HepG2 (cell line): Measurements from ENCODE around the gene FBP1. TPM values are rescaled to one million over a fixed set of nuclear protein-coding genes. Genes with fewer than 3 reads are reported as not detected.
A peak's percentile ranks its signal among the peaks of the same experiment; 100 is the strongest.

ENCODE experiments used
- ELF1 ChIP-seq: sonication (generic); formaldehyde crosslinking; IDR thresholded peaks from 2 replicates; pipeline ENCODE4 v1.4.0; 2020; ENCODE audit warnings: missing genetic modification reagents
- MYNN ChIP-seq: sonication (generic); formaldehyde crosslinking; IDR thresholded peaks from 2 replicates; pipeline ENCODE4 v1.4.0; 2020; ENCODE audit warnings: mild to moderate bottlenecking, low read depth, missing genetic modification reagents
- NONO ChIP-seq, 2 experiments: fragments of 450-650 bp in 1 of 2; sonication (generic) in 1 of 2; formaldehyde crosslinking in 1 of 2; IDR thresholded peaks in 1 of 2; conservative IDR thresholded peaks in 1 of 2; 2 replicates each; pipeline versions ENCODE4 v1.6.1 to v1.8.0; 2017 to 2022; ENCODE audit warnings: mild to moderate bottlenecking in 1 of 2, missing genetic modification reagents in 1 of 2, moderate library complexity in 1 of 2
- PHF5A ChIP-seq: IDR thresholded peaks from one replicate; pipeline ENCODE4 v1.6.1; 2018; ENCODE audit warnings: low read depth, missing genetic modification reagents; ENCODE audit not compliant: unreplicated experiment
- SOX5 ChIP-seq: IDR thresholded peaks from 2 replicates; pipeline ENCODE4 v1.6.1; 2016; ENCODE audit warnings: borderline replicate concordance
- SRSF1 ChIP-seq: fragments of 200-400 bp; formaldehyde crosslinking; optimal IDR thresholded peaks from 2 replicates; pipeline ENCODE3; 2017; ENCODE audit warnings: mild to moderate bottlenecking, low read depth, low read length, moderate library complexity
- SYNCRIP ChIP-seq: fragments of 200-400 bp; formaldehyde crosslinking; IDR thresholded peaks from 2 replicates; pipeline ENCODE4 v1.6.1; 2018; ENCODE audit warnings: mild to moderate bottlenecking, low read depth, low read length; ENCODE audit not compliant: insufficient read depth
- ZFP37 ChIP-seq: sonication (generic); formaldehyde crosslinking; IDR thresholded peaks from 2 replicates; pipeline ENCODE4 v1.4.0; 2020; ENCODE audit warnings: missing genetic modification reagents, borderline replicate concordance
- ZFP62 ChIP-seq: sonication (generic); formaldehyde crosslinking; IDR thresholded peaks from 2 replicates; pipeline ENCODE4 v1.4.0; 2020; ENCODE audit warnings: missing genetic modification reagents
- ZNF234 ChIP-seq: sonication (generic); formaldehyde crosslinking; conservative IDR thresholded peaks from 2 replicates; pipeline ENCODE4 v1.5.1; 2020; ENCODE audit warnings: mild to moderate bottlenecking, missing genetic modification reagents
- ZNF446 ChIP-seq: sonication (generic); formaldehyde crosslinking; IDR thresholded peaks from 2 replicates; pipeline ENCODE4 v1.5.0; 2020; ENCODE audit warnings: mild to moderate bottlenecking, missing genetic modification reagents
- ZSCAN31 ChIP-seq: sonication (generic); formaldehyde crosslinking; IDR thresholded peaks from 2 replicates; pipeline ENCODE4 v1.5.0; 2020; ENCODE audit warnings: low read depth, mild to moderate bottlenecking, missing genetic modification reagents
- polyA plus RNA-seq, 8 experiments: library from polyadenylated mRNA; depleted of rRNA in 3 of 8; stranded (reverse) in 7 of 8; unstranded in 1 of 8; fragments of >200 nt; fragmentation: Illumina TruSeq in 4 of 8; extraction: Trizol in 4 of 8; gene quantifications; 2 replicates each; pipeline versions ENCODE4 v1.2.1 to v1.2.3, GENCODE V29; 2011 to 2016; ENCODE audit warnings: low read depth in 4 of 8, missing spikeins in 1 of 8, mixed read lengths in 1 of 8; ENCODE audit not compliant: insufficient read depth in 1 of 8
- total RNA-seq, 5 experiments: library from RNA; depleted of rRNA; stranded (reverse); fragments of >200 nt; fragmentation: Illumina TruSeq; extraction: Trizol; gene quantifications; 2 replicates each; pipeline ENCODE4 v1.2.3, GENCODE V29; 2016; ENCODE audit warnings: low read depth in 1 of 5
- TF ChIP-seq, protein P1 (sequence below): sonication (generic); formaldehyde crosslinking; IDR thresholded peaks from 2 replicates; pipeline ENCODE4 v1.4.0; 2020; ENCODE audit warnings: missing genetic modification reagents
- TF ChIP-seq, protein P2 (sequence below): sonication (generic); formaldehyde crosslinking; IDR thresholded peaks from one replicate; pipeline ENCODE4 v1.5.1; 2020; ENCODE audit warnings: mild to moderate bottlenecking, missing genetic modification reagents; ENCODE audit errors: not compliant biosample characterization
- TF ChIP-seq, protein P3 (sequence below): sonication (generic); formaldehyde crosslinking; IDR thresholded peaks from 2 replicates; pipeline ENCODE4 v1.5.0; 2020; ENCODE audit warnings: mild to moderate bottlenecking, missing genetic modification reagents

FBP1 gene
- total and polyA plus RNA-seq, 2 of the 13 experiments (the other 11 are each of a cell fraction or from before 2014, with no cell fraction given): 0.29 to 0.53 TPM

DNA sequence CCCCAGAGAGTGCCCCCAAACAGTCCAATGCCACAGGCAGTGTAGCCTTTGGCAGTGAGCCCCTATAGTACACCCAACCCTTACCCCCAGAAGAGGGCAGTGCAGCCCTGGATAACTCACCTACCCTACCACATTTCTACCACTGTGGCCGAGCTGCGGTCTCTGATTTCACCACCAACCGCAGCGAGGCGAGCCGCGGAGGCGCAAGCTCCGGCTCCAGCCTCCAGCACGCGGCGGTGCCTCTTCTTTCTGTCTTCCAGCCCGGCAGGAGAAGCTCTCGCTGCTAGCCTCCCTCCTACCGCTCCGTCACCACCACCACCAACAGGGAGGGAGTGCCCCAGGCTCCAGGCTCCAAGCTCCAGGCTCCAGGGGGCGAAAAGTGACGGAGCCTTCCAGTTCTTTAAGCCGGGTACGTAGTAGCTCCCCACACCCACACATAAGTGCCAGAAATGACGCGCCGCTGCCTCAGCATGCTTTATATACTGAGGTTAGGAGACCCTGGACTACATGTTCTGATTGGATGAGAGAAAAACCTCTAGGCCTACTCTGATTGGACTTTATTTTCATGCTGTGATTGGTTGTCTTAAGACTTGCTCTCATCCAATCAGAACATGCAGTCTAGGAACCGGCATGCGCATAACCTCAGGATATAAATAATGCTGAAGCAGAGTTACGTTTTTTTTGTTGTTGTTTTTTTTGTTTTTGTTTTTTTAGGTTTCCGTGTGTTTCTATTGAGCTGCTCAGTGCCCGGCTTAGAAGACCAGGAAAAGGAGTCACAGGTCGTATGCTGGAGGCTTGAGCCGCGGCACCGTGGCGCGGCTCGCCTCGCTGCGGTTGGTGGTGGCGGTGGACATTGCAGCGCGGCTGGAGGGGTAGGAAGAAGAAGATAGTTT is 84.6 kb downstream of the FBP1 start, which contains the start of gene PCAT7 (continued):
- TF ChIP-seq, protein P1, sequence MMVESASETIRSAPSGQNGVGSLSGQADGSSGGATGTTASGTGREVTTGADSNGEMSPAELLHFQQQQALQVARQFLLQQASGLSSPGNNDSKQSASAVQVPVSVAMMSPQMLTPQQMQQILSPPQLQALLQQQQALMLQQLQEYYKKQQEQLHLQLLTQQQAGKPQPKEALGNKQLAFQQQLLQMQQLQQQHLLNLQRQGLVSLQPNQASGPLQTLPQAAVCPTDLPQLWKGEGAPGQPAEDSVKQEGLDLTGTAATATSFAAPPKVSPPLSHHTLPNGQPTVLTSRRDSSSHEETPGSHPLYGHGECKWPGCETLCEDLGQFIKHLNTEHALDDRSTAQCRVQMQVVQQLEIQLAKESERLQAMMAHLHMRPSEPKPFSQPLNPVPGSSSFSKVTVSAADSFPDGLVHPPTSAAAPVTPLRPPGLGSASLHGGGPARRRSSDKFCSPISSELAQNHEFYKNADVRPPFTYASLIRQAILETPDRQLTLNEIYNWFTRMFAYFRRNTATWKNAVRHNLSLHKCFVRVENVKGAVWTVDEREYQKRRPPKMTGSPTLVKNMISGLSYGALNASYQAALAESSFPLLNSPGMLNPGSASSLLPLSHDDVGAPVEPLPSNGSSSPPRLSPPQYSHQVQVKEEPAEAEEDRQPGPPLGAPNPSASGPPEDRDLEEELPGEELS (CRISPR knock-in tag): no peak
- TF ChIP-seq NONO (IDR thresholded peaks at IDR 0.05): no peak
- no peak for TF ChIP-seq NONO (CRISPR knock-in tag; conservative IDR thresholded peaks at IDR 0.05)
- no peak for TF ChIP-seq PHF5A (CRISPR knock-in tag)
- no peak for TF ChIP-seq SRSF1
- TF ChIP-seq, protein P2, sequence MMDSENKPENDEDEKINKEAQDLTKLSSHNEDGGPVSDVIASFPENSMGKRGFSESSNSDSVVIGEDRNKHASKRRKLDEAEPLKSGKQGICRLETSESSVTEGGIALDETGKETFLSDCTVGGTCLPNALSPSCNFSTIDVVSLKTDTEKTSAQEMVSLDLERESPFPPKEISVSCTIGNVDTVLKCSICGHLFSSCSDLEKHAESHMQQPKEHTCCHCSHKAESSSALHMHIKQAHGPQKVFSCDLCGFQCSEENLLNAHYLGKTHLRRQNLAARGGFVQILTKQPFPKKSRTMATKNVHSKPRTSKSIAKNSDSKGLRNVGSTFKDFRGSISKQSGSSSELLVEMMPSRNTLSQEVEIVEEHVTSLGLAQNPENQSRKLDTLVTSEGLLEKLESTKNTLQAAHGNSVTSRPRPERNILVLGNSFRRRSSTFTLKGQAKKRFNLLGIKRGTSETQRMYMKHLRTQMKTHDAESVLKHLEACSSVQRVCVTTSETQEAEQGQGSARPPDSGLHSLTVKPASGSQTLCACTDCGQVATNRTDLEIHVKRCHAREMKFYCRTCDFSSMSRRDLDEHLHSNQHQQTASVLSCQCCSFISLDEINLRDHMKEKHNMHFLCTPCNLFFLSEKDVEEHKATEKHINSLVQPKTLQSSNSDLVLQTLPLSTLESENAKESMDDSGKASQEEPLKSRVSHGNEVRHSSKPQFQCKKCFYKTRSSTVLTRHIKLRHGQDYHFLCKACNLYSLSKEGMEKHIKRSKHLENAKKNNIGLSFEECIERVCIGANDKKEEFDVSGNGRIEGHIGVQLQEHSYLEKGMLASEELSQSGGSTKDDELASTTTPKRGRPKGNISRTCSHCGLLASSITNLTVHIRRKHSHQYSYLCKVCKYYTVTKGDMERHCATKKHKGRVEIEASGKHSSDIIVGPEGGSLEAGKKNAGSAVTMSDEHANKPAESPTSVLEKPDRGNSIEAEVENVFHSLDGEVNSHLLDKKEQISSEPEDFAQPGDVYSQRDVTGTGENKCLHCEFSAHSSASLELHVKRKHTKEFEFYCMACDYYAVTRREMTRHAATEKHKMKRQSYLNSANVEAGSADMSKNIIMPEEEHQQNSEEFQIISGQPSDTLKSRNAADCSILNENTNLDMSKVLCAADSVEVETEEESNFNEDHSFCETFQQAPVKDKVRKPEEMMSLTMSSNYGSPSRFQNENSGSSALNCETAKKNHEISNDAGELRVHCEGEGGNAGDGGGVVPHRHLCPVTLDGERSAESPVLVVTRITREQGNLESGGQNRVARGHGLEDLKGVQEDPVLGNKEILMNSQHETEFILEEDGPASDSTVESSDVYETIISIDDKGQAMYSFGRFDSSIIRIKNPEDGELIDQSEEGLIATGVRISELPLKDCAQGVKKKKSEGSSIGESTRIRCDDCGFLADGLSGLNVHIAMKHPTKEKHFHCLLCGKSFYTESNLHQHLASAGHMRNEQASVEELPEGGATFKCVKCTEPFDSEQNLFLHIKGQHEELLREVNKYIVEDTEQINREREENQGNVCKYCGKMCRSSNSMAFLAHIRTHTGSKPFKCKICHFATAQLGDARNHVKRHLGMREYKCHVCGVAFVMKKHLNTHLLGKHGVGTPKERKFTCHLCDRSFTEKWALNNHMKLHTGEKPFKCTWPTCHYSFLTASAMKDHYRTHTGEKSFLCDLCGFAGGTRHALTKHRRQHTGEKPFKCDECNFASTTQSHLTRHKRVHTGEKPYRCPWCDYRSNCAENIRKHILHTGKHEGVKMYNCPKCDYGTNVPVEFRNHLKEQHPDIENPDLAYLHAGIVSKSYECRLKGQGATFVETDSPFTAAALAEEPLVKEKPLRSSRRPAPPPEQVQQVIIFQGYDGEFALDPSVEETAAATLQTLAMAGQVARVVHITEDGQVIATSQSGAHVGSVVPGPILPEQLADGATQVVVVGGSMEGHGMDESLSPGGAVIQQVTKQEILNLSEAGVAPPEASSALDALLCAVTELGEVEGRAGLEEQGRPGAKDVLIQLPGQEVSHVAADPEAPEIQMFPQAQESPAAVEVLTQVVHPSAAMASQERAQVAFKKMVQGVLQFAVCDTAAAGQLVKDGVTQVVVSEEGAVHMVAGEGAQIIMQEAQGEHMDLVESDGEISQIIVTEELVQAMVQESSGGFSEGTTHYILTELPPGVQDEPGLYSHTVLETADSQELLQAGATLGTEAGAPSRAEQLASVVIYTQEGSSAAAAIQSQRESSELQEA: no peak
- TF ChIP-seq ELF1 (CRISPR knock-in tag): peak; percentile 9; the same call in 1 of the 2 replicates
- TF ChIP-seq ZFP37: no peak
- TF ChIP-seq, protein P3, sequence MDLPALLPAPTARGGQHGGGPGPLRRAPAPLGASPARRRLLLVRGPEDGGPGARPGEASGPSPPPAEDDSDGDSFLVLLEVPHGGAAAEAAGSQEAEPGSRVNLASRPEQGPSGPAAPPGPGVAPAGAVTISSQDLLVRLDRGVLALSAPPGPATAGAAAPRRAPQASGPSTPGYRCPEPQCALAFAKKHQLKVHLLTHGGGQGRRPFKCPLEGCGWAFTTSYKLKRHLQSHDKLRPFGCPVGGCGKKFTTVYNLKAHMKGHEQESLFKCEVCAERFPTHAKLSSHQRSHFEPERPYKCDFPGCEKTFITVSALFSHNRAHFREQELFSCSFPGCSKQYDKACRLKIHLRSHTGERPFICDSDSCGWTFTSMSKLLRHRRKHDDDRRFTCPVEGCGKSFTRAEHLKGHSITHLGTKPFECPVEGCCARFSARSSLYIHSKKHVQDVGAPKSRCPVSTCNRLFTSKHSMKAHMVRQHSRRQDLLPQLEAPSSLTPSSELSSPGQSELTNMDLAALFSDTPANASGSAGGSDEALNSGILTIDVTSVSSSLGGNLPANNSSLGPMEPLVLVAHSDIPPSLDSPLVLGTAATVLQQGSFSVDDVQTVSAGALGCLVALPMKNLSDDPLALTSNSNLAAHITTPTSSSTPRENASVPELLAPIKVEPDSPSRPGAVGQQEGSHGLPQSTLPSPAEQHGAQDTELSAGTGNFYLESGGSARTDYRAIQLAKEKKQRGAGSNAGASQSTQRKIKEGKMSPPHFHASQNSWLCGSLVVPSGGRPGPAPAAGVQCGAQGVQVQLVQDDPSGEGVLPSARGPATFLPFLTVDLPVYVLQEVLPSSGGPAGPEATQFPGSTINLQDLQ (CRISPR knock-in tag): no peak
- no peak for TF ChIP-seq ZFP62
- TF ChIP-seq ZSCAN31 (CRISPR knock-in tag): peak; percentile 48; the same call in 1 of the 2 replicates
- 0 out of 2 replicates have a peak, but pooled peaks have one; percentile 24 for TF ChIP-seq ZNF446 (CRISPR knock-in tag)
- 0 out of 2 replicates have a peak, but pooled peaks have one; percentile 50 for TF ChIP-seq ZNF234 (CRISPR knock-in tag)
- no peak for TF ChIP-seq SOX5 (CRISPR knock-in tag)
- no peak for TF ChIP-seq SYNCRIP
- TF ChIP-seq MYNN (CRISPR knock-in tag): no peak
